Activated CD4-positive, alpha-beta T cell treated with anti-CD3 and anti-CD28 coated beads for 24 hours (primary cell): Measurements from ENCODE around the gene DCPS.
"Not testable (repeated sequence)": the region's sequence is repeated elsewhere in the genome, so short reads cannot be mapped to it uniquely, and the experiment has no call there.

Source experiments
- DNase-seq, 2 donors: peaks; one replicate each; pipeline ENCODE4 v3.0.0-alpha.2; 2020; ENCODE audit warnings: low read depth in 2 of 2

The DCPS gene

GRCh38 chr11:126383339-126384335 is 79.8 kb downstream of the DCPS start:
- no peak for DNase-seq

- no peak for DNase-seq
These were observed 80.7 kb downstream of the DCPS start for GRCh38 chr11:126384449-126385070.

GRCh38 chr11:126385991-126386728 is 82.3 kb downstream of the DCPS start:
- no peak for DNase-seq

- DNase-seq: not testable (repeated sequence)
These were observed 82.8 kb downstream of the DCPS start for GRCh38 chr11:126386729-126387071.

GRCh38 chr11:126387857-126388256 is 84.0 kb downstream of the DCPS start:
- DNase-seq: no peak

GRCh38 chr11:126390272-126390867 is 86.5 kb downstream of the DCPS start:
- no peak for DNase-seq

GRCh38 chr11:126391286-126391954 is 87.6 kb downstream of the DCPS start:
- DNase-seq: no peak

GRCh38 chr11:126391970-126392632 is 88.2 kb downstream of the DCPS start:
- no peak for DNase-seq

GRCh38 chr11:126392633-126393013 is 88.8 kb downstream of the DCPS start:
- DNase-seq: no peak

- no peak for DNase-seq
These were observed 89.3 kb downstream of the DCPS start for GRCh38 chr11:126393143-126393542.

GRCh38 chr11:126394036-126394435 is 90.2 kb downstream of the DCPS start:
- DNase-seq: no peak

- not testable (repeated sequence) for DNase-seq
These were observed 90.8 kb downstream of the DCPS start for GRCh38 chr11:126394634-126395072.
